Thyroid gland (tissue), 4 donors: ENCODE data around the gene MYLK3.

ENCODE experiments used
- POLR2A ChIP-seq, 2 donors: fragments of 450-650 bp; IDR thresholded peaks; one replicate each; pipeline ENCODE4 v1.6.1; 2017; ENCODE audit warnings: antibody characterized with exemption in 2 of 2, mild to moderate bottlenecking in 2 of 2, moderate library complexity in 1 of 2
- TF ChIP-seq, protein P1 (sequence below), 6 experiments: fragments of 200-600 bp in 3 of 6; fragments of 450-650 bp in 3 of 6; sonication (generic) in 3 of 6; IDR thresholded peaks; one replicate each; pipeline ENCODE4 v1.5.1; 2016 to 2019; ENCODE audit warnings: antibody characterized with exemption in 6 of 6, mild to moderate bottlenecking in 2 of 6, inconsistent platforms in 1 of 6, moderate library complexity in 1 of 6

DNA sequence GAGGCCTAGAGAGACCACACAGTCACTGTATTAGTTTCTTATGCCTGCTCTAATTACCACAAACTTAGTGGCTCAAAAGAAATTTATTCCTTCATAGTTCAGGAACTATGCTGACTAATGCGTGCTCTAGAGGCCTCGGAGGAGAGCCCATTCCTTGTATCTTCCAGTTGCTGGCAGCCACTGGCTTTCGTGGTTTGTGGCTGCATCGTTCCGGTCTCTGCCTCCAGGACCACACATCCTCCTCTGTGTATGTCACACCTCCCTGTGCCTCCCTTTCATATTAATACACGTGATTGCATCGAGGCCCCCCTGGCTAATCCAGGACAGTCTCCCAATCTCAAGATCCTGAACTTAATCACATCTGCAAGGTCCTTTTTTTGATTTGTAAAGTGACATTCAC, 16.9 kb upstream of the MYLK3 start:
- TF ChIP-seq, protein P1, sequence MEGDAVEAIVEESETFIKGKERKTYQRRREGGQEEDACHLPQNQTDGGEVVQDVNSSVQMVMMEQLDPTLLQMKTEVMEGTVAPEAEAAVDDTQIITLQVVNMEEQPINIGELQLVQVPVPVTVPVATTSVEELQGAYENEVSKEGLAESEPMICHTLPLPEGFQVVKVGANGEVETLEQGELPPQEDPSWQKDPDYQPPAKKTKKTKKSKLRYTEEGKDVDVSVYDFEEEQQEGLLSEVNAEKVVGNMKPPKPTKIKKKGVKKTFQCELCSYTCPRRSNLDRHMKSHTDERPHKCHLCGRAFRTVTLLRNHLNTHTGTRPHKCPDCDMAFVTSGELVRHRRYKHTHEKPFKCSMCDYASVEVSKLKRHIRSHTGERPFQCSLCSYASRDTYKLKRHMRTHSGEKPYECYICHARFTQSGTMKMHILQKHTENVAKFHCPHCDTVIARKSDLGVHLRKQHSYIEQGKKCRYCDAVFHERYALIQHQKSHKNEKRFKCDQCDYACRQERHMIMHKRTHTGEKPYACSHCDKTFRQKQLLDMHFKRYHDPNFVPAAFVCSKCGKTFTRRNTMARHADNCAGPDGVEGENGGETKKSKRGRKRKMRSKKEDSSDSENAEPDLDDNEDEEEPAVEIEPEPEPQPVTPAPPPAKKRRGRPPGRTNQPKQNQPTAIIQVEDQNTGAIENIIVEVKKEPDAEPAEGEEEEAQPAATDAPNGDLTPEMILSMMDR (IDR thresholded peaks at IDR 0.05): no peak
- no peak for TF ChIP-seq POLR2A (IDR thresholded peaks at IDR 0.05)
